HG03521 (cell line): Measurements from ENCODE around the gene PLN.

Experiments
- ATAC-seq: cut with Tn5 transposase; IDR thresholded peaks from one replicate; pipeline ENCODE4 v1.9.1; 2021; ENCODE audit warnings: mild to moderate bottlenecking, moderate library complexity; ENCODE audit not compliant: unreplicated experiment

PLN gene

DNA sequence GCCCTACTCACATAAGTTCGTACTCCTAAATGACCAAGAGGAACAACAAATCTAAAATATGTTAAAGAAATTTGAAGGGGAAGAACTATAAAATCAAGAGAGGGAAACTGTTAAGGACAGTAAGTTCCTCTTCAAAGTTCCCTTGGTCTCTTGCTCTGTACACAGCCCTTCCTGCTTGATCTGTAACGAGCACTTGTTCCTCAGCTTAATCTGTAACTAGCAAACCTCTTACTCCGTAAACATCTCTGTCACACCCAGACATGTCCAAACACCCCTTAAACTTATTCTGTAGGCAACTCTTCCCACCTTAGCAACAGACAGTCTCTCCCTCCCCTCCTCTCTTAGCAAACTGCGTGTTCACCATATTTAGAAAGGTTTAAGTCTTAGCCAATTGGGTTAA lies 29.9 kb downstream of the PLN start:
- ATAC-seq: no peak

DNA sequence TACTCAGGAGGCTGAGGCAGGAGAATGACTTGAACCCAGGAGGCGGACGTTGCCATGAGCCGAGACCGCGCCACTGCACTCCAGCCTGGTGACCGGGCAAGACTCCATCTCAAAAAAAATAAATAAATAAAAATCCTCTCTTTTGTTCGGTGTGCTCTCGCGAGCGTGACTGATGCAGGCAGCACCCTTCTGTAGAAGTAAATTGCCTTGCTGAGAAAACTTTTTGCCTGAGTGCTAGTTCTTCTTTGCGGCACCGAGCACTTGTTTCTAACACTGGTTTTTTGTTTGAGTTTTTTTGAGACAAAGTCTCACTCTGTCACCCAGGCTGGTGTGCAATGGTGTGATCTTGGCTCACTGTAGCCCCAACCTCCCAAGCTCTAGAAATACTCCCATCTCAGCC lies 30.5 kb downstream of the PLN start:
- no peak for ATAC-seq

DNA sequence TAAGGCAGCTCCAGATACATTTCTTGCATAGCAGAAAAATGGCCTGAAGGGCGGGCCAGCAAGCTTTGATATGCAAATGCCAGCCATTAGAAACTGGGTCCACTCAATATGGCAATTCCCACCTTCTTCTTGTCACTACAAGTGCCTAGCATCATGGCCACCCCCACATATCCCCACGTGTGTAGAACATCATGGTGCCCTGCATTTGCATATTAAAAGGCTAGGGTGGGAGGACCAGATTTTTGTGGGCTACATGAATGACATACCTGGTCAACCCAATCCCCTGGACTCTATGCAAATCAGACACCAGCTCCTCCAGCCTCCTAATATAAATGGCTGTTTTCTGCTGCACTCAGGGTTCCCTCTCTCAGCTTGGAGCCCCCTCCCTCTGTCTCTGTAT lies 31.7 kb downstream of the PLN start:
- ATAC-seq: no peak

DNA sequence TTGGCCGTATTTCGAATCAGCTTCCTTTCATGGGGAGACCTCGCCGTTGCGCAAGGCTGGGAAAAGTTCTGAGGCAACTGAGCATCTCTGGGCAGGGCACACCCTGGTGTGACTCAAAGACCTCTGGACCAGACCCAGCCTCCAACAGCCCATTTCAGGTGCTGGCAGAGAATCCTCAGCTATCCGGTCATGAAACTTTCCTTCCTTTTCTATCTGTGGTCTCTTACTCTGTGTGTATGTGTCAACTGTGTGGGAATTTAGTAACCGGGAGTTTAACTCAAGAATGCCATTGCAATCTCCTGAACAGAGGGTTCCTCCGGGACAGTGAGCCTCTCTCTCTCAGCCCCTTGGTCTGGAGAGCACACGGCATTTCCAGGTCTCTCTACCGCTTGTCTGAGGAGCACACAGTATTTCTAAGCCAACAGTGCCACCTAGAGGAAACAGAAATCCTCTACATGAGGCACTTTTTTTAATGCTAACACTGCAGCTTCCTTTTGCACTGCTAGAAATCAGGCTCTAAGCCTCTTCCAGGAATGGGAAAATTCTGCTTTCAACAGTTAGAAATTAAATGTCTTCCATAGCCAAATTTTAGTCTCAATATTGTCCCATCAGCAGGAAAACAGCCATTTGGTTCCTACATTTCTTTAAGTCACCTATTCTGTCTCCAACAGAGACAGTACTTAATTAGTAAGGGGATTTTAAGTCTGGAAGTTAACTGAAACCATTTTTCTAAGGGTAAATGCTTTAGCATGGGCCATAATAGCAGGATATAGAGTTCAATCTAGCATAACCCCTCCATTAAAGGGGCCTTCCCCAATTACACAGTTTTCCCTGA lies 32.7 kb downstream of the PLN start:
- no peak for ATAC-seq

DNA sequence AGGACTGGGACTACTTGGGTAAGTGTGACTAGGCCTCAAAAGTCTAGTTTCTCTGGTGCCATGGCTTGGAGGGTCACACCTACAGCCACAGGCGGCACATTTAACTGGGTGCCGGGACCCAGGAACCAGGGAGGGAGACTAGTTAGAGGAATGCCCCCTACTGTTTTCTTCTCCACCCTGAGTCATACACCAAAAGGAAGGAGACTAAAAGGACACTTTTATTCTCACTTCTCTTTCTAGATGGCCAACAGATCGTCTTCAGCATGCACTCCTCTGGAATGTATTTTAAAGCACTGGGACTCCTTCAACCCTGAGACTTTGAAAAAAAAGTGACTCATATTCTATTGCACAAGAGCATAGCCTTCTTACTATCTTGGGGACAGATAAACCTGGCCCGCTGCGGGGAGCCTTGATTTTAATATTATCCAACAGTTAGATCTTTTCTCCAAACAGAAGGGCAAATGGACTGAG lies 33.4 kb downstream of the PLN start:
- ATAC-seq: no peak

DNA sequence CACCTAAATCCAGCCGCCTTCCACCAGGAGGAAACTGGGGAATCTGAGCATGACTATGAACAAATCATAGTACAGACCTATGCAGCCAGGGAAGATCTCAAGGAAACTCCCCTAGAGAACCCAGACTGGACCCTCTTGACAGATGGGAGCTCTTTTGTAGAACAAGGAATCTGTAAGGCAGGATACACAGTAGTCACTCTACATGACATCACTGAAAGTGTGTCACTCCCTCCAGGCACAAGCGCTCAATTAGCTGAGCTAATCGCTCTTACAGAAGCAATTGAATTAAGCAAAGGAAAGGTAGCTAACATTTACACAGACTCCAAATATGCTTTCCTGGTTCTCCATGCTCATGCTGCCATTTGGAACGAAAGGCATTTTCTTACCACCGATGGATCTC lies 36.8 kb downstream of the PLN start:
- no peak for ATAC-seq

DNA sequence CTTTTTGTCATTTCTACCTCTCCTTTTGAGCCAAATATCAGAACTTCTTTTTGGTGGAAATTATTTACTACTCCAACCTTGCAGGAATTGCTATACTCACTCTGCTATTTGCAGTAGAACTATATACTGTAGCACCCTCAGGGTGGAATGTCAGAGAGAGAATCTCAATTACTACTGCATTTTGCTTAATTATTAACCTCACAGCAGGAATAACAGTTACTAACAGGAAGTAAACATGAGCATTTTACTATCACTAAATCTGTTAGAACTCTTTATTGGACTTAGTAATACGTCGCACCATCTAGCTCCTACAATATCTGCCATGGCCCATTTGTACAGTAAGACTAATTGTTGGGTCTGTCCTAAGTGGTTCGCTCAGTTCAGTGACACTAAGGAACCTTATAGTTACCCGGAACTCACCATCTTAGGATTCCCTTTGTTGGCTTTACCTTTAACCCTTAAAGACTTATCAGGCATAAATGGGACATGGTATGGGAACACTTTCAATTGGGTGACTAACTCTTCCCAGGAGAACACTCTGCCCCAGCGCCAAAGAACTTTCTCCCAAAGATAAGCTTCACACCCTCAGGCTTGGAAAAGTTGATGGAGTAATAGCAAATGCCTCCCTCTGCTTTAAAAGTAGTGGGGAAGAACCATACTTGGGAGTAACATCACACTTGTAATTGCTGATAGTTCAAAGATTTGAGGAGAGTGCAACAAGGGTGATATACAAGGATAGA lies 38.8 kb downstream of the PLN start:
- ATAC-seq: no peak

DNA sequence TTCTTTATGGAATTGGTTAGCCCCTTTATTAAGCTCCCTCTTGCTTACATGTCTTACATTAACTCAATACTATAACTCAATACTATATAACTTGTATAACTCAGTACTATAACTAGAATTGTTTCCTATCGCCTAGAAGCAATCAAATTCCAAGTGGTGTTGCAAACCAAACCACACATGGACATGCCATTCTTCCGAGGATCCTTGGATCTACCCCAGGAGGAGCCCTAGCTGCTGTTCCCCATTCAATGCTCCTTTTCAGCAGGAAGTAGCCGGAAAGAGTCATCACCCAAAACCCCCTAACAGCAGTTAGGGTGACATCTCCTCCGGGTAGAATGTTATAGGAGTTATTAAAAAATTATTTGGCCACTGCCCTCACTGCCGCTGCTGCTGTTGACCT lies 40.5 kb downstream of the PLN start:
- no peak for ATAC-seq

DNA sequence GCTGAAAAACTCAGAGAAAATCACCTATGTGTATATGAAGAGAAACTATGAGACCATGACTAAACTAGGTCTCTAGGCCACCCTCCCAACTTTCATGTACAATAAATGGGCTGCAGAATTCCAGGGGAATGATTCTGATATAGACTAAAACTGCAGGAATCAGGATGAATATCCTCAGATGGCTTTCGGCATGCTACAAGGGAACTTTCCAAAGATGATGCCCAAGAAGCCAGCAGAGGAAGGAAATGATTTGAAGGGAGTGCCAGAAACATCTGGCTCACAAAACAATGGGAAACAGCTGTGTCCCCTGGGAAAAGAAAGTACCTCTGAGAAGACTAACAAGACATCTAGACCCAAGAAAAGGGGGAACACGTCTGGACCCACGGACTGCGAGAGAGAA lies 41.1 kb downstream of the PLN start:
- ATAC-seq: no peak

DNA sequence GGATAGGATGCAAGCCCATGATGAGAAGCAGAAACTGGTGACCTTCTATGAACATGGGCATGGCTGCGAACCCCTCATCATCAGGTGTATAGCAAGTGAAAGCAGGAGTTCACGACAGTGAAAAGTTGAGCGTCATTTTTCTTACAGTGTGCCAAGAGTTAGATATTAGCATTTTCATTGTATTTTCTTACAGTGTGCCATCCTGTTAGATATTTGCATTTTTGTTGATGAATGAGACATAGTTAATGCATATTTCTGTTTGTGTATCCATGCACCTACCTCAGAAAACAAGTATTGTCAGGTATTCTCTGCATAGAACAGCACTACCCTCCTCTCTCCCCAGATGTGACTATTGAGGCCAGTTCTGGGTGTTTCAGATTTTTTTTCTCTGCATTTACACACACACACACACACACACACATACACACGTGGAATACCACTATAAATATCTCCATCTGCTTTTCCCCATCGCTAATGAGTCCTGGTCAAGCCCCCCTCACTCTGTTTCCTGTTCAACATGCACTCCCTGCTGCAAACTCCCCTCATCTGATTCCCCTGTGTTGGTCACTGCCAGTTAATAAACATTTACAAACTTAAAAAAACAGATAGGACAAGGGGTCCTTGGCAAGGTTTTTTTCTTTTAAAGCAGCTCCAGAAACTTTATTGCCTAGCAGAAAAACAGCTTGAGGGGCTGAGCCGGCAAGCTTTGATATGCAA lies 41.7 kb downstream of the PLN start:
- no peak for ATAC-seq

DNA sequence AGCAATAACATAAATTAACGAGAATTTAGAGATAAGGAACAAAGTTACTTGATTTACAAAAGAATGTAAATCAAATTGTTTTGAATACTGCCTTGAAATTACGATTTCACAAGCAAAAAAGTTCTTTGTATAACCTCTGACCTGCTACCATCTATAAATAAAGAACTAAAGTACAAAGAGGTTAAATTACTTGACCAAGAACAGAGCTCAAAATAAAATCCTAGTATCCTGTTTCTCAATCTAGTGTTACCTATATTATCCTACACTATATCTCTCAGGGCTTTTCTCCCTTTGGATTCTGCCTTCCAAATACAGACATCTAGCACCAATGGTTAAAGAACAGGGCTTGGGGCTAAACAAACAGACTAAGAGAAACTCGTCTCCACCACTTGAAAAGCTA lies 43.8 kb downstream of the PLN start:
- ATAC-seq: no peak

DNA sequence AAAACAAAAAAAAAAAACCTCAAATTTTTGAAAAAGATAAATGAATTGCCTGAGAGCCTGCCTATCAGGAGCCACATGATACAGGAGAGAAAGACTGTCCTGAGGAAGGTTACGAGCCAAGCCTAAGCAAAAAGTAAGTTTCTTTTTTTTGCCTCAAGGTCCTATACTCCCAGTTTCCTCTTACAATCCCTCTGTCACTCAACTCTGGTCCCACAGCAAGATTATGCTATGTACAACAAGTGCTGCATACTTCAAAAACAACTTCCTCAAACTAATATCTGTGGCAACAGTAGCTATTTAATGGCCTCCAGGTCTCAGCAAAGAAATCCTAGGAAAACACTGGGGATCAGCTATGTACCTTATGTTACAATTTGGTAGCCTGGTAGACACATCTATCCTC lies 46.8 kb downstream of the PLN start:
- no peak for ATAC-seq

DNA sequence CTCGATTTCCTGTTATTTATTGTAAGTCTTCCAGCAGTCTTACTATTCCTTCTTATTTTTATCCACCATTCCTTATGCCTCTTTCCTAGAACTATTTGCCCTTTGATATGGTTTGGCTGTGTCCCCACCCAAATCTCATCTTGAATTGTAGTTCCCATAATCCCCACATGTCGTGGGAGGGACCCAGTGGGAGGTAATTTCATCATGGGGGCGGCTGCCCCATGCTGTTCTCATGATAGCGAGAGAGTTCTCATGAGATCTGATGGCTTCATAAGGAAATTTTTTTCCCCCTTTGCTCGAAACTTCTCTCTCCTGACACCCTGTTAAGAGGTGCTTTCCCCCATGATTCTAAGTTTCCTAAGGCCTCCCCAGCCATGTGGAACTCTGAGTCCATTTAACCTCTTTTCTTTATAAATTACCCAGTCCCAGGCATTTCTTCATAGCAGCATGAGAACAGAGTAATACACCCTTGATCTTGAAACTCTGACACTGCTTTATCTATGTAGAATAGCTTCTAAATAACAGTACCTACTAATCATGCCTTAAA lies 48.8 kb downstream of the PLN start:
- no peak for ATAC-seq

DNA sequence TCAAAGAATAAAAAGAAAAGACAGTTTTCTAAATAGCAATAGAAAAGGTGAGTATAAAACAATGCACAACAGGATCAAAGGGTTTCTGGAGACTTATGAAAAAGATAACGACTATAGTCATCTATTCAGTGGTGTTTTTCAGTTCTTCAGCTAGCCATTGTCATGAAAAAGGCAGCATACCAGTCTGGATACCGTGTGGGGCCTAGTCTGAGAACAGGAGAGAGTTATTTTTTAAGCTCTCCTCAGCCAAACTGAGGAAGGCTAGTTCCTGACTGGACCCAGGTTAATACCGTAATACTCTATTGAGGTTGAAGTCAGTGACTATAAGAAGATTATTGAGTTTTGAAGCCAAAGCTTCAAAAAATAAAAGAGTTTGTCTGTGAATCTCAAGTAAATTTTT lies 49.5 kb downstream of the PLN start:
- ATAC-seq: no peak

DNA sequence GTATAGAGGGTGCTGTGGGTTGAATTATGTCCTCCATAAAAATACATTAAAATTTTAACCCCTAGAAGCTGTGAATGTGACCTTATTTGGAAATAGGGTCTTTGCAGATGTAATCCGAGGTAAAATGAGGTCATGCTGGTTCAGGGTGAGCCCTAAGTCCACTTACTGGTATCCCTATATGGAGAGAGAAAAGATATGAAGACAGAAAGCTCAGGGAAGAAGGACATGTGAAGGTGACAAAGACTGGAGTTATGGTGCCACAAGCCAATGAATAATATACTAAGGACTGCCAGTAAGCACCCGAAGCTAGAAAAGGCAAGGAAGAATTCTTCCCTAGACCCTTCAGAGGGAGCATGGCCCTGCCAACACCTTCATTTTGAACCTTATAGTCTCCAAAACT lies 50.2 kb downstream of the PLN start:
- ATAC-seq: no peak

DNA sequence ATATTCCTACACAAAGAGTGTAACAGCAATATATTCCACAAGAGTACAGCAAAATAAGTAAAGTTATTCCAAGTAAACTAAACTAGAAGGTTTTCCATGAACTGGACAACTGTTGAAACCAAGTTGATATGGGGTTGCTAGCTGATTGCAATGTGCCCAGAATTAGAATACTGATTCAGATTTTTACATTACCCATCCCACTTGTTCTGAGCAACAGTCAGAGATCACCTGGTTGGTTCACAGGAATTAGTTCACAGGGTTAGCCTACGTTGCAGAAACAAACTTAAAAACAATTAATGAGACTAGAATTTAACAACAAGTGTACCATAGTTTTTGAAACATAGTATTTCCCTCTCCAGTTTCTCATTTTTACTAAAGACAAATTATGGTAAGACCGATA lies 54.2 kb downstream of the PLN start:
- ATAC-seq: no peak

DNA sequence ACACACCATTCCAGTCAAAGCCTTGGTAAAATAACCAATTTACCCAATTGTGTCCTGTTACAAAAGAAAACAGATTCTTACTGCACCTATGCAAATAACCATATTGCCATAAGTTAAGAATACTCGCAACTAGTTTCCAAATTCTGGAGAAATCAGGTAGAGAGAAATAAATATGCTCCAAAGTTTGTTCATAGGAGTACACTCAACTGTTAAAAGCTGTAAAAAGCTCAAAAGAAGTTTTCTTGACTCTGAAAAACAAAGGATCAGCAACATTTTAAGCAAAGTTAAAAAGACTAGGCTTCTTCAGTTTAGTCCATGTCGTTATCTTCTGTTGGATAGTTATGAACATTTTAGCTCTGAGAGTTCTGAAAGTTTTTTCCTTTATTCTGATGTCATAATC lies 55.3 kb downstream of the PLN start:
- no peak for ATAC-seq

DNA sequence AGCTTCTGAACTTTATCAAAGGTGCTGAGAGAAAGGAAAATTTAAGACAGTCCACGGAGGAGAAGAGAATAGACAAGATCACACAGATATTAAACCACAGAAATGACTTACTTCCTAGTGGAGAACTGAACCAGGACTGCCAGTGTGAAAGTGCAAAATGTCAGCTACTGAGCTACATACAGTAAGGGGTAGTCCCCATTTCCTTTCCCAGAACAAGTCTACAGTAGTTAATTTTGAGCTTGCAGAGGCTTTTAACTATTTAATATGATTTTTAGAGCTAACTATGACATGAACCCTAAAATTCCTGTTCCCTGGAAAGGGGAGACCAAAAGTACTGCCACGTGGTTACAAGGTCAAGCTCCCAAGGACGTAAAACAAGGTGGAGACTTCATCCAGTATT lies 58.2 kb downstream of the PLN start:
- ATAC-seq: no peak

DNA sequence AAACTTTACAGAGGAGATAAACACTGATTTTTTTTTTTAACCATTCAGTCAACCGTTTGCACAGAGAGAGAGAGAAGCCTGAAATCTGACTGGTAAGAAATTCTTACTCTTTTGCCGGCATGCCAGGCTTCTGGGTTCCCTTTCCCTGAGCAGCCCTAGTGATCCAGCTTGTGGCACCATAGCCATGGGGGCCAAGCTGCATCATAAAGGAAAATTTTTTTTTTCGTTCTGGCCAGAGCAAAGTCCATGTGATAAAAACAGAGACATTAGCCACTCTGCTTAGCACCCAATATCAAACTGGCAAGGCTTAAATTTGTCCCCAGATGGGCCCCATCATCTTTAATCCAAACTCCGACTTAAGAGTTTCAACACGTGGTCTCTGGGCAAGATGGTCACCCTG lies 58.8 kb downstream of the PLN start:
- ATAC-seq: no peak
